Left ventricle myocardium inferior (tissue), 1 donor: ENCODE results near the gene FNDC4. TPM values are rescaled to one million over a fixed set of nuclear protein-coding genes. Genes with fewer than 3 reads are reported as not detected.

Experiments used
- DNase-seq: peaks from one replicate; pipeline ENCODE4 v3.0.0-alpha.2; 2020
- H3K27ac ChIP-seq: fragments of 200-600 bp; replicated peaks from 2 replicates; pipeline ENCODE4 v1.8.0; 2021
- H3K27me3 ChIP-seq: fragments of 200-600 bp; 2 replicates; pipeline ENCODE4 v1.8.0; 2021; ENCODE audit warnings: low read depth
- H3K36me3 ChIP-seq: fragments of 200-600 bp; 2 replicates; pipeline ENCODE4 v1.8.0; 2021
- H3K4me1 ChIP-seq: fragments of 200-600 bp; 2 replicates; pipeline ENCODE4 v1.8.0; 2021
- H3K4me3 ChIP-seq: fragments of 200-600 bp; 2 replicates; pipeline ENCODE4 v1.8.0; 2021; ENCODE audit warnings: mild to moderate bottlenecking, moderate library complexity
- H3K9me3 ChIP-seq: fragments of 200-600 bp; replicated peaks from 2 replicates; pipeline ENCODE4 v1.8.0; 2021
- intact Hi-C: fragments of 100-400 bp; cut with micrococcal nuclease; formaldehyde crosslinking; loops from one replicate; pipeline ENCODE4 v1.11.0; 2022
- total RNA-seq: library from RNA; stranded (reverse); fragmentation: NEBNext Ultra II Directional; extraction: Animal tissue kit (Norgen Biotek cat#: 25700); gene quantifications from one replicate; pipeline ENCODE4 v1.2.1, GENCODE V29; 2021
- TF ChIP-seq, protein P1 (sequence below): fragments of 200-600 bp; IDR thresholded peaks from 2 replicates; pipeline ENCODE4 v1.8.0; 2021; ENCODE audit warnings: antibody characterized with exemption, mild to moderate bottlenecking, borderline replicate concordance
- donor health status: DM: no; HTN: yes; CAD: no; lungs with severe emphysema.

The FNDC4 gene
- total RNA-seq, 1 donor from 2014 or later = 1.7 TPM

DNA sequence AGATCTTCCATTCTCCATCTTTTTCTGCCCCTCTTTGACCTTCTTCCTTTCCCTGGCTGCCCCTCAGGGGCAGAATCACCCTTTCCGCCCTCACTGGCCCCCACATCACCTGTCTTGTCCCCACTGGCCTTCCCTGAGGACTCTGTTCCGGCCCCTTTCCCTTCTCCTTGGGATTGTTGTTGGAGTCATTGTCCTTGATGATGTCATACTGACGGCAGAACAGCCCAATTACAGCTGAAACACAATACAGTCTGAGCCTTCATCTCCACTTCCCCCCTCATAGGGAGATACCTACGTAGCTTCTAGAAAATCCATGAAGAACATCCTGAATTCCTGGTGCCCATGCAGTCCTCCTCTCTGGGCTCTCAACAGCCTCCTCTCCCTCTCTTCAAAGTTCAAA is 2.4 kb downstream of the FNDC4 start:
- Histone ChIP-seq H3K4me3 (no peak overlapping the region), H3K9me3 (no peaks in the 10 kb centered on the region), H3K27me3 (peaks cover 26% of the 10 kb centered on the region), H3K4me1 (peaks cover 39% of the 10 kb centered on the region), H3K36me3 (no peaks in the 10 kb centered on the region), H3K27ac (no peak overlapping the region)
- TF ChIP-seq, protein P1, sequence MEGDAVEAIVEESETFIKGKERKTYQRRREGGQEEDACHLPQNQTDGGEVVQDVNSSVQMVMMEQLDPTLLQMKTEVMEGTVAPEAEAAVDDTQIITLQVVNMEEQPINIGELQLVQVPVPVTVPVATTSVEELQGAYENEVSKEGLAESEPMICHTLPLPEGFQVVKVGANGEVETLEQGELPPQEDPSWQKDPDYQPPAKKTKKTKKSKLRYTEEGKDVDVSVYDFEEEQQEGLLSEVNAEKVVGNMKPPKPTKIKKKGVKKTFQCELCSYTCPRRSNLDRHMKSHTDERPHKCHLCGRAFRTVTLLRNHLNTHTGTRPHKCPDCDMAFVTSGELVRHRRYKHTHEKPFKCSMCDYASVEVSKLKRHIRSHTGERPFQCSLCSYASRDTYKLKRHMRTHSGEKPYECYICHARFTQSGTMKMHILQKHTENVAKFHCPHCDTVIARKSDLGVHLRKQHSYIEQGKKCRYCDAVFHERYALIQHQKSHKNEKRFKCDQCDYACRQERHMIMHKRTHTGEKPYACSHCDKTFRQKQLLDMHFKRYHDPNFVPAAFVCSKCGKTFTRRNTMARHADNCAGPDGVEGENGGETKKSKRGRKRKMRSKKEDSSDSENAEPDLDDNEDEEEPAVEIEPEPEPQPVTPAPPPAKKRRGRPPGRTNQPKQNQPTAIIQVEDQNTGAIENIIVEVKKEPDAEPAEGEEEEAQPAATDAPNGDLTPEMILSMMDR = no peak
- no peak for DNase-seq
- intact Hi-C loops = no loop called here

DNA sequence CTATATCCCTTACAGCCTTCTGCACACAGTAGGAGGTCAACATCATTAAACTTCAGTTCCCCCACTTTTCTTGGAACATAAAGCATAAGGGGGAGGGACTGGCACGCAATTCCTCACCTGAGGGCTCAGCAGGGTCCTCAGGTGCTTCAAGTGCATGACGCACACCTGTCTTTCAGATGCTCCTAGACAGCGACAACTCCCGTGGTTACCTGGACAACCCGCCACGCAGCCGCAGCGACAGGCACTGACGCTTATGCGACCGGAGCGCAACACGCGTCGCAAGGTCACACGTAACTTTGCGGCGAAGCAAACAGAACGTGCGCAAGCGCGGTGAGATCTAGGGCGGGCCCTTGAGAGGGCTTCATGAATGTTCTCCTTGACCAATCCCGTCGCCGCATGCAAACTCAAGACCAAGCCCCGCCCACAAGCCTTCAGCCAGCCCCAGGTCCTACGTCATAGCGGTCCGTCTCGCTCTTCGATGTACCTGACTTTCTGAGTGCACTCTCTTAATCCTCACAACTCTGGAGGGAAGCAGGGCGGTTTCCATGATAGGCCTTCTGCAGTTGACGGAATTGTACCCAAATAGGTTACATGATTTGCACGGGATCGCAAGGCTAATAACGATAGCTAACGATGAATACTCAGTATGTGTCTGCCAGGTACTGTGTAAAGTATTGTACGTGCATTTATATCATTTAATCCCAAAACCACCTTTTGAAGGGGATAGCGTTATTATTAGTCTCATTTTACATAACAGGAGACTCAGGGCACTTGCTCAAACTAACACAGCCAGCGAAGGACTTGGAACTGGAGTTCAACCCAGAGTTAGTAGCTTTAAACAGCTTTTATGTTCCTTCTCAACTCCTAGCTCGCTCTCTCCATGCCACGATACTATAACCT is 5.3 kb downstream of the FNDC4 start, which contains the start of gene IFT172:
Gene IFT172, minus strand, starts transcription at position 246 of the 900 bp plus-strand sequence. Its CDS starts 90 bp downstream, at position 156.
- peak within 1 kb of the TSS; percentile 80 for H3K4me3 ChIP-seq
- intact Hi-C loops = no loop called here
- H3K4me1 ChIP-seq = peaks cover 35% of the 10 kb centered on the region
- TF ChIP-seq, protein P1 = no peak
- H3K27ac ChIP-seq = peak within 1 kb of the TSS; percentile 69
- no peaks in the 10 kb centered on the region for H3K9me3 ChIP-seq
- DNase-seq = peak; percentile 99
- H3K27me3 ChIP-seq = peaks cover 6% of the 10 kb centered on the region
- H3K36me3 ChIP-seq = peaks cover 8% of the 10 kb centered on the region

DNA sequence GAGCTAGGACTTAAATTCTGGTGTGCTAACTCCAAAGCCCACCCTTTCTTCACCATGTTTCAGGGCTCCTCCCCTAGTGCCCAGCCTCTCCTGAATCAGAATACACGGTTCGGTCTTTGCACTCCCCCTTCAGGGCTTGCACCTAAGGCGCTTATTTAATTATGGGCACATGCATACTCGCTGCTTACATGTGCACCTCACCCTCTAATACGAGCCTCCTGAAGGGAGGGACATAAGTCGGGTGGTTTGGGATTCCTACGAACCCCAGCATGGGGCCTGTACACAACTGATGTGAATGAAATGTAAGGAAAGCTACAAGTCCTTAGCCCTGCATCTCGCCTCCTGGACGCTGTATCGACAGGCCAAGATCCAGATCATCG is 5.9 kb downstream of the FNDC4 start:
- H3K4me3 ChIP-seq = peak overlapping the region; percentile 80
- H3K27ac ChIP-seq = peak overlapping the region; percentile 69
- H3K27me3 ChIP-seq = no peaks in the 10 kb centered on the region
- no peak for DNase-seq
- H3K4me1 ChIP-seq = peaks cover 29% of the 10 kb centered on the region
- peaks cover 11% of the 10 kb centered on the region for H3K36me3 ChIP-seq
- intact Hi-C loops = no loop called here
- TF ChIP-seq, protein P1 = no peak
- H3K9me3 ChIP-seq = no peaks in the 10 kb centered on the region

DNA sequence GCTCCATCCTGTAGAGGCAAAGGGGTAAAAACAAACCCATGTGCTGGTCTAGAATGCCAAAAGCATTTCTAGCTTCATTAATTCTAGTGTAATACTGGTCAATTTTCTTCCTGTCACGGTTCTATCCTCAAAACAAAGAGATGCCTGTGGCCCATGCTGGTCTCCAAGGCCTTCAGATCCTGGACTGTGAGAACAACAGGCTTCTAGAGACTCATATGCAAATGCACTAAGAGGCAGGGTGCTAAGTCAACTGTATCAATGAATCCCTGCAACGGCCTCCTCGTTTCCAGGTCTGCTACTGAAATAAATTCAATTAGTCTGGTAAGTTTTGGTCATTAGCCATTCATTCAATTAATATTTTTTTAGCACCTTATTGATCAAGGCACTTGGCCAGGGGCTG is 9.5 kb downstream of the FNDC4 start:
- intact Hi-C loops = no loop called here
- H3K36me3 ChIP-seq = peaks cover 41% of the 10 kb centered on the region
- TF ChIP-seq, protein P1 = no peak

DNA sequence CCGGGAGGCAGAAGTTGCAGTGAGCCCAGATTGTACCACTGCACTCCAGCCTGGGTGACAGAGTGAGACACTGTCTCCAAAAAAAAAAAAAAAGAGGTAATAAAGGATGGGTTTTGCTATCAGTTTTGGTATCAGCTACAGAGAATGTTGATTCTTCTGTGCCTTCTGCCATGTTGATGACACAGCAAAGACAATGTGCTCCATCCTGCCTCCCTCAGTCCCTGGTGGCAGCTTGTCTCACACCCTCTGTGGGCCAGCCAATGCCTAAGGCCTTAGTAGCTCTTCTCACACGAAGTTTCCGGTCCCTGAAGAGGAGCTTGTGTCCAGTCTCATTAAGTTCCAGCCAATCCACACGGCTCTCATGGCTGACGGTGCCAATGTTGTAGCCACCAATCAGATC is 23.0 kb downstream of the FNDC4 start:
- no peaks in the 10 kb centered on the region for H3K4me1 ChIP-seq
- no peaks in the 10 kb centered on the region for H3K27me3 ChIP-seq
- no peaks in the 10 kb centered on the region for H3K9me3 ChIP-seq
- H3K27ac ChIP-seq = no peak overlapping the region
- no peak for DNase-seq
- H3K4me3 ChIP-seq = no peak overlapping the region
- TF ChIP-seq, protein P1 = no peak
- intact Hi-C loops = no loop called here
- peaks cover 60% of the 10 kb centered on the region for H3K36me3 ChIP-seq

More for the DNA sequence above, 9.5 kb downstream of the FNDC4 start:
- DNase-seq = no peak
- peaks cover 29% of the 10 kb centered on the region for H3K4me1 ChIP-seq
- H3K27ac ChIP-seq = no peak overlapping the region
- no peaks in the 10 kb centered on the region for H3K27me3 ChIP-seq
- H3K9me3 ChIP-seq = no peaks in the 10 kb centered on the region
- H3K4me3 ChIP-seq = no peak overlapping the region
